HEK293 (cell line): ENCODE data around the gene HIVEP2.

ENCODE experiments used
- CTCF ChIA-PET: fragments of 350-600 bp; formaldehyde crosslinking; extraction: SDS; loops from one replicate; lab custom pipeline; 2021; ENCODE audit warnings: antibody characterized with exemption; lab: Yijun Ruan, JAX
- POLR2A ChIA-PET: fragments of 300-600 bp; formaldehyde crosslinking; extraction: SDS; loops from one replicate; lab custom pipeline; 2020; ENCODE audit warnings: antibody characterized with exemption, inconsistent platforms; lab: Yijun Ruan, JAX
- H3K27ac ChIP-seq: fragments of 200-500 bp; sonication (Bioruptor generic); 2 replicates; pipeline ENCODE4 v1.5.1; 2014; ENCODE audit warnings: low read depth, low read length, control low read depth, inconsistent platforms; ENCODE audit errors: extremely low read depth
- H3K36me3 ChIP-seq, 2 experiments: fragments of 200-500 bp in 1 of 2; sonication (Bioruptor generic) in 1 of 2; 1 replicate in 1 of 2; 2 replicates in 1 of 2; pipeline ENCODE4 v1.5.1; 2014 to 2017; ENCODE audit warnings: inconsistent platforms in 2 of 2, low read length in 2 of 2; ENCODE audit not compliant: control insufficient read depth in 2 of 2, insufficient read depth in 1 of 2
- H3K4me1 ChIP-seq: fragments of 200-500 bp; sonication (Bioruptor generic); 2 replicates; pipeline ENCODE4 v1.5.1; 2014; ENCODE audit warnings: mild to moderate bottlenecking, low read length, inconsistent platforms; ENCODE audit not compliant: control insufficient read depth, insufficient read depth
- H3K4me3 ChIP-seq: 2 replicates; pipeline ENCODE4 v1.5.1; 2011; ENCODE audit warnings: low read depth, mild to moderate bottlenecking, control low read depth, low read length, moderate library complexity
- H3K9me3 ChIP-seq: fragments of 200-500 bp; sonication (Bioruptor generic); 2 replicates; pipeline ENCODE4 v1.5.1; 2014; ENCODE audit warnings: low read depth, low read length, inconsistent platforms; ENCODE audit not compliant: control insufficient read depth, insufficient read depth
- BCL11A ChIP-seq: fragments of 450-650 bp; formaldehyde crosslinking; IDR thresholded peaks from 2 replicates; pipeline ENCODE4 v1.5.1; 2016; ENCODE audit warnings: low read depth, missing biosample characterization, missing genetic modification characterization
- FEZF1 ChIP-seq: fragments of 450-650 bp; formaldehyde crosslinking; IDR thresholded peaks from 2 replicates; pipeline ENCODE4 v1.5.1; 2016; ENCODE audit warnings: missing biosample characterization, missing genetic modification characterization
- GLI4 ChIP-seq: fragments of 450-650 bp; formaldehyde crosslinking; IDR thresholded peaks from 2 replicates; pipeline ENCODE4 v1.5.1; 2016; ENCODE audit warnings: missing biosample characterization, missing genetic modification characterization
- GLIS1 ChIP-seq: fragments of 450-650 bp; formaldehyde crosslinking; IDR thresholded peaks from 2 replicates; pipeline ENCODE4 v1.5.1; 2016; ENCODE audit warnings: missing biosample characterization, missing genetic modification characterization
- ZIC2 ChIP-seq: fragments of 450-650 bp; formaldehyde crosslinking; IDR thresholded peaks from 2 replicates; pipeline ENCODE4 v1.5.1; 2016; ENCODE audit warnings: missing biosample characterization, missing genetic modification characterization
- ZNF2 ChIP-seq: fragments of 450-650 bp; formaldehyde crosslinking; IDR thresholded peaks from 2 replicates; pipeline ENCODE4 v1.5.1; 2016; ENCODE audit warnings: missing biosample characterization, missing genetic modification characterization
- ZNF24 ChIP-seq: fragments of 450-650 bp; formaldehyde crosslinking; IDR thresholded peaks from 2 replicates; pipeline ENCODE4 v1.5.1; 2016; ENCODE audit warnings: missing biosample characterization, missing genetic modification characterization
- ZNF677 ChIP-seq: fragments of 450-650 bp; IDR thresholded peaks from 2 replicates; pipeline ENCODE4 v1.5.0; 2018; ENCODE audit warnings: missing biosample characterization, mild to moderate bottlenecking, missing genetic modification characterization, moderate library complexity
- TF ChIP-seq, protein P1 (sequence below): fragments of 450-650 bp; formaldehyde crosslinking; IDR thresholded peaks from 2 replicates; pipeline ENCODE4 v1.5.1; 2016; ENCODE audit warnings: missing biosample characterization, missing genetic modification characterization, borderline replicate concordance

The HIVEP2 gene

GRCh38 chr6:142705054-142705453 lies 239.9 kb downstream of the HIVEP2 start:
- Histone ChIP-seq H3K27ac (no peak overlapping the region), H3K9me3 (no peaks in the 10 kb centered on the region), H3K4me3 (no peak overlapping the region), H3K36me3 (no peaks in the 10 kb centered on the region), H3K4me1 (peaks cover 3% of the 10 kb centered on the region; the same call in 1 of the 2 replicates)
- POLR2A ChIA-PET: no interaction called here
- TF ChIP-seq GLI4 (tag by site-specific recombination) (no peak), ZNF677 (tag by site-specific recombination) (no peak), ZNF24 (no peak), ZNF2 (tag by site-specific recombination) (no peak)
- TF ChIP-seq, protein P1, sequence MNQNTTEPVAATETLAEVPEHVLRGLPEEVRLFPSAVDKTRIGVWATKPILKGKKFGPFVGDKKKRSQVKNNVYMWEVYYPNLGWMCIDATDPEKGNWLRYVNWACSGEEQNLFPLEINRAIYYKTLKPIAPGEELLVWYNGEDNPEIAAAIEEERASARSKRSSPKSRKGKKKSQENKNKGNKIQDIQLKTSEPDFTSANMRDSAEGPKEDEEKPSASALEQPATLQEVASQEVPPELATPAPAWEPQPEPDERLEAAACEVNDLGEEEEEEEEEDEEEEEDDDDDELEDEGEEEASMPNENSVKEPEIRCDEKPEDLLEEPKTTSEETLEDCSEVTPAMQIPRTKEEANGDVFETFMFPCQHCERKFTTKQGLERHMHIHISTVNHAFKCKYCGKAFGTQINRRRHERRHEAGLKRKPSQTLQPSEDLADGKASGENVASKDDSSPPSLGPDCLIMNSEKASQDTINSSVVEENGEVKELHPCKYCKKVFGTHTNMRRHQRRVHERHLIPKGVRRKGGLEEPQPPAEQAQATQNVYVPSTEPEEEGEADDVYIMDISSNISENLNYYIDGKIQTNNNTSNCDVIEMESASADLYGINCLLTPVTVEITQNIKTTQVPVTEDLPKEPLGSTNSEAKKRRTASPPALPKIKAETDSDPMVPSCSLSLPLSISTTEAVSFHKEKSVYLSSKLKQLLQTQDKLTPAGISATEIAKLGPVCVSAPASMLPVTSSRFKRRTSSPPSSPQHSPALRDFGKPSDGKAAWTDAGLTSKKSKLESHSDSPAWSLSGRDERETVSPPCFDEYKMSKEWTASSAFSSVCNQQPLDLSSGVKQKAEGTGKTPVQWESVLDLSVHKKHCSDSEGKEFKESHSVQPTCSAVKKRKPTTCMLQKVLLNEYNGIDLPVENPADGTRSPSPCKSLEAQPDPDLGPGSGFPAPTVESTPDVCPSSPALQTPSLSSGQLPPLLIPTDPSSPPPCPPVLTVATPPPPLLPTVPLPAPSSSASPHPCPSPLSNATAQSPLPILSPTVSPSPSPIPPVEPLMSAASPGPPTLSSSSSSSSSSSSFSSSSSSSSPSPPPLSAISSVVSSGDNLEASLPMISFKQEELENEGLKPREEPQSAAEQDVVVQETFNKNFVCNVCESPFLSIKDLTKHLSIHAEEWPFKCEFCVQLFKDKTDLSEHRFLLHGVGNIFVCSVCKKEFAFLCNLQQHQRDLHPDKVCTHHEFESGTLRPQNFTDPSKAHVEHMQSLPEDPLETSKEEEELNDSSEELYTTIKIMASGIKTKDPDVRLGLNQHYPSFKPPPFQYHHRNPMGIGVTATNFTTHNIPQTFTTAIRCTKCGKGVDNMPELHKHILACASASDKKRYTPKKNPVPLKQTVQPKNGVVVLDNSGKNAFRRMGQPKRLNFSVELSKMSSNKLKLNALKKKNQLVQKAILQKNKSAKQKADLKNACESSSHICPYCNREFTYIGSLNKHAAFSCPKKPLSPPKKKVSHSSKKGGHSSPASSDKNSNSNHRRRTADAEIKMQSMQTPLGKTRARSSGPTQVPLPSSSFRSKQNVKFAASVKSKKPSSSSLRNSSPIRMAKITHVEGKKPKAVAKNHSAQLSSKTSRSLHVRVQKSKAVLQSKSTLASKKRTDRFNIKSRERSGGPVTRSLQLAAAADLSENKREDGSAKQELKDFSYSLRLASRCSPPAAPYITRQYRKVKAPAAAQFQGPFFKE: no peak
- CTCF ChIA-PET: interaction anchor here (0.6 kb wide), 2 partner anchors 16 to 68 kb away, joined by 3 read pairs; no protein-coding TSS in a partner anchor

DNA sequence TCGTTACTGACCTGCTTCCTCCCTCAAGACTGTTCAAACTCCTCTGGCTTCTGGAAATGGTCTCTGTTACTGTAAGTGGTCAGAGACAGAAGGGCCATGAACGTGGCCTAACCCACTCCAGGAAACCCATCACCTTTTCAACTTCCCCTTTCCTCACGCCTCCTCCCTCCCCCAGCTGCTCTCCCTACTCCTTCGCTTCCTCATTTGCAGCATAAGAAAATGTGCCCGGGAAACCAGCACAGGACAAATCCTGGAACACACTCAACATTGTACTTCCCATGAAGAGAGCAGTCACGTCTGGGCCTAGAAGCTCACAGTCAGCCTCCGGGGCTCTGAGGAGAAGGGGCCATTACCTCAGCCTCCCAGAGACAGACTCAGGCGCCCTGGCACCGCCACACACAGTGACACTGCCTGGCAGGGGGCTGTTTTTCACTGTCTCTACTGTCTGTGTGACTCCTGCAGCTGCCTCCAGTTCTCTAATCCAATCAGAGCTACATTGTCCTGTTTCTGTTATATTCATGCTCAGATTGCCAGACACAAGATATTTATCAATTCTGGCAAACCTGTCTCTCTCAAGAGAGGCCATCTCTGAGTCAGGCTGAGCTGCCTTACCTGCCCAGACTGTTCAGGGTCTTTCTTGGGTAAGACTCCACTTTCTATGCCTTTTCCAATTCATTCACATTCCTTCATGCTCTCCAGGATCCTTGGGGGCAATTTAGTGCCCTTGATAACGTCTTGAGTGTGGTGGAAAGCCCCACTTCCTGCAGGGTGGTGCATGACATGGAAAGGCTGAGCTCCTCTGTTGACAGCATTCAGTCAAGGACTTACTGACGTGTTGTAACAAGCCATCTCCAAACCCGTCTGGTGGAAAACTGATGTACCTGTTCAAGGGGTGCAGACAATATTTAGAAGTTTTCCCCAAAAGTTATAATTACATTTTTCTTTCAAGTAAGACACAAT lies 242.2 kb downstream of the HIVEP2 start:
- H3K4me3 ChIP-seq: no peak overlapping the region
- peak; percentile 61 for TF ChIP-seq GLIS1 (tag by site-specific recombination)
- TF ChIP-seq BCL11A (tag by site-specific recombination): no peak
- TF ChIP-seq FEZF1 (tag by site-specific recombination): 0 out of 2 replicates have a peak, but pooled peaks have one; percentile 15
- peak; percentile 44; the same call in 1 of the 2 replicates for TF ChIP-seq ZIC2 (tag by site-specific recombination)
- TF ChIP-seq, all 188 proteins: peak for 3
- CTCF ChIA-PET: interaction anchor here (0.6 to 1.6 kb wide), 5 partner anchors 11 to 1144 kb away, joined by 3 to 6 read pairs (median 5); no protein-coding TSS in a partner anchor
- Histone ChIP-seq H3K4me1 (peaks cover 3% of the 10 kb centered on the region; the same call in 1 of the 2 replicates), H3K36me3 (no peaks in the 10 kb centered on the region), H3K9me3 (no peaks in the 10 kb centered on the region), H3K27ac (no peak overlapping the region)
- POLR2A ChIA-PET: no interaction called here
